ENCODE data around the gene EML6. TPM values are rescaled to one million over a fixed set of nuclear protein-coding genes. Genes with fewer than 3 reads are reported as not detected.
"Not testable (repeated sequence)": the region's sequence is repeated elsewhere in the genome, so short reads cannot be mapped to it uniquely, and the experiment has no call there.

The EML6 gene
- total RNA-seq, 1 experiment from 2014 or later = 0.95 TPM

GRCh38 chr2:54969295-54969939, 246.0 kb downstream of the EML6 start:
- no peak for DNase-seq (ENCODE audit: low read depth, low spot score)
- in situ Hi-C loops (cut with HindIII; ENCODE audit: low pct_unique_long_range_greater_than_20kb, low sequenced_read_pairs) = no loop called here

- in situ Hi-C loops (cut with HindIII; ENCODE audit: low pct_unique_long_range_greater_than_20kb, low sequenced_read_pairs) = no loop called here
- no peak for DNase-seq (ENCODE audit: low read depth, low spot score)
Measured at GRCh38 chr2:54969940-54970338, 246.5 kb downstream of the EML6 start.

GRCh38 chr2:54975175-54975574, 251.7 kb downstream of the EML6 start:
- in situ Hi-C loops (cut with HindIII; ENCODE audit: low pct_unique_long_range_greater_than_20kb, low sequenced_read_pairs) = no loop called here

GRCh38 chr2:54975598-54976492, 252.4 kb downstream of the EML6 start:
- in situ Hi-C loops (cut with HindIII; ENCODE audit: low pct_unique_long_range_greater_than_20kb, low sequenced_read_pairs) = no loop called here

More at GRCh38 chr2:54975175-54975574, 251.7 kb downstream of the EML6 start:
- DNase-seq (ENCODE audit: low read depth, low spot score) = no peak

GRCh38 chr2:54977149-54977548, 253.7 kb downstream of the EML6 start:
- DNase-seq (ENCODE audit: low read depth, low spot score) = no peak
- in situ Hi-C loops (cut with HindIII; ENCODE audit: low pct_unique_long_range_greater_than_20kb, low sequenced_read_pairs) = no loop called here

More at GRCh38 chr2:54975598-54976492, 252.4 kb downstream of the EML6 start:
- no peak for DNase-seq (ENCODE audit: low read depth, low spot score)

- no peak for DNase-seq (ENCODE audit: low read depth, low spot score)
- in situ Hi-C loops (cut with HindIII; ENCODE audit: low pct_unique_long_range_greater_than_20kb, low sequenced_read_pairs) = no loop called here
Measured at GRCh38 chr2:54979321-54980044, 256.0 kb downstream of the EML6 start.

- DNase-seq (ENCODE audit: low read depth, low spot score) = no peak
Measured at GRCh38 chr2:54981385-54981784, 257.9 kb downstream of the EML6 start.

GRCh38 chr2:54983345-54984220, 260.1 kb downstream of the EML6 start:
- no peak for DNase-seq (ENCODE audit: low read depth, low spot score)
- in situ Hi-C loops (cut with HindIII; ENCODE audit: low pct_unique_long_range_greater_than_20kb, low sequenced_read_pairs) = no loop called here

More at GRCh38 chr2:54981385-54981784, 257.9 kb downstream of the EML6 start:
- in situ Hi-C loops (cut with HindIII; ENCODE audit: low pct_unique_long_range_greater_than_20kb, low sequenced_read_pairs) = no loop called here

GRCh38 chr2:54984476-54984875, 261.0 kb downstream of the EML6 start:
- no peak for DNase-seq (ENCODE audit: low read depth, low spot score)
- in situ Hi-C loops (cut with HindIII; ENCODE audit: low pct_unique_long_range_greater_than_20kb, low sequenced_read_pairs) = no loop called here

GRCh38 chr2:54986264-54986663, 262.8 kb downstream of the EML6 start:
- in situ Hi-C loops (cut with HindIII; ENCODE audit: low pct_unique_long_range_greater_than_20kb, low sequenced_read_pairs) = no loop called here
- DNase-seq (ENCODE audit: low read depth, low spot score) = no peak

GRCh38 chr2:54988612-54989011, 265.1 kb downstream of the EML6 start:
- no peak for DNase-seq (ENCODE audit: low read depth, low spot score)
- in situ Hi-C loops (cut with HindIII; ENCODE audit: low pct_unique_long_range_greater_than_20kb, low sequenced_read_pairs) = no loop called here

GRCh38 chr2:54990694-54991093, 267.2 kb downstream of the EML6 start:
- DNase-seq (ENCODE audit: low read depth, low spot score); in situ Hi-C loops (cut with HindIII; ENCODE audit: low pct_unique_long_range_greater_than_20kb, low sequenced_read_pairs): not testable (repeated sequence)

GRCh38 chr2:54995553-54995952, 272.1 kb downstream of the EML6 start:
- in situ Hi-C loops (cut with HindIII; ENCODE audit: low pct_unique_long_range_greater_than_20kb, low sequenced_read_pairs) = no loop called here
- no peak for DNase-seq (ENCODE audit: low read depth, low spot score)

- DNase-seq (ENCODE audit: low read depth, low spot score) = peak; percentile 51
- in situ Hi-C loops (cut with HindIII; ENCODE audit: low pct_unique_long_range_greater_than_20kb, low sequenced_read_pairs) = no loop called here
Measured at GRCh38 chr2:54997826-54998225, 274.4 kb downstream of the EML6 start.

GRCh38 chr2:54999182-54999581, 275.7 kb downstream of the EML6 start:
- in situ Hi-C loops (cut with HindIII; ENCODE audit: low pct_unique_long_range_greater_than_20kb, low sequenced_read_pairs) = no loop called here
- DNase-seq (ENCODE audit: low read depth, low spot score) = no peak

GRCh38 chr2:55000341-55000740, 276.9 kb downstream of the EML6 start:
- in situ Hi-C loops (cut with HindIII; ENCODE audit: low pct_unique_long_range_greater_than_20kb, low sequenced_read_pairs) = no loop called here

GRCh38 chr2:55001716-55002115, 278.3 kb downstream of the EML6 start:
- DNase-seq (ENCODE audit: low read depth, low spot score) = no peak
- in situ Hi-C loops (cut with HindIII; ENCODE audit: low pct_unique_long_range_greater_than_20kb, low sequenced_read_pairs) = no loop called here

More at GRCh38 chr2:55000341-55000740, 276.9 kb downstream of the EML6 start:
- no peak for DNase-seq (ENCODE audit: low read depth, low spot score)

Data from SK-MEL-5 (cell line).